Measurements from ENCODE around the gene PTPRJ.

DNA sequence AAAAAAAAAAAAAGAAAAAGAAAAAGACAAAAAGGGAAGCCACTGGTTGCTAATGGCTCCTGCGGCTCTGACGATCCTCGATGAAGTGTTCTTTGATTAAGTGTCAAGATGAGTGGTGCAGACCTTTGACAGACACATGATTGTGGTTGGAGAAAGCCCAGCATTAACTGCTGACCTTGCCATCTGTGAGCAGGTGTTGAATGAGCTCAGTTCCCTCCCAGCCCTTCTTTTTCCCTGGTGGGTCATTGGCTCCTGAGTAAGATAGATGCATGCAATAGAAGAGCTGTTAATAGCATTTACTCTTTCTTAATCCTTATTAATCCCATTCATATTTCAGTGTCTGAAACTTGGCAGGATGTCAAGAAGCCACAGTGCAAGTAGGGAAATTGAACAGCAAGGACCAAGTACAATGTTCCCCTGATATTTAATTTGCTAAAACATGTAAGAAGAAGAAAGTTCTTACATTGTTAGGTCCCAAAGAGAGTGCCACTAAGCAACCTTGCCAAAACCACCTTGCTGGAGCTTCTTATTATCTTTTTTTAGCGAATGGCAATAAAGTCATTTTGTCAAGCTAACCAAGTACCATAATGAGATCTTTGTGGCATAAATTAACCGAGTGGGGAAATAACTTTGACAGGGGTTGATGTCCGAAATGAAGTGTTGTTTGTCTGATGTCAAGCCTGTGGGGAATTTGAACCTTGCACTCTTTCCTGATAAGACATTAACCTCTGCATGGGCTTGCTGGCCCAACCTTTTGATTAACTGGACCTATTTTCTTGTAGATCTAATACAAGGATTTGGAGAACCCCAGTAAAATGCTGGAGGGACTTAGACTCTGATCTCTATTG is 113.7 kb downstream of the PTPRJ start:
- TF ChIP-seq TARDBP (IDR thresholded peaks at IDR 0.05): no peak
- TF ChIP-seq ZNF384 (IDR thresholded peaks at IDR 0.05): no peak
- TF ChIP-seq FOXM1 (IDR thresholded peaks at IDR 0.05; ENCODE audit: borderline replicate concordance): no peak
- TF ChIP-seq FOXK2 (IDR thresholded peaks at IDR 0.05): no peak
- TF ChIP-seq, protein P1, sequence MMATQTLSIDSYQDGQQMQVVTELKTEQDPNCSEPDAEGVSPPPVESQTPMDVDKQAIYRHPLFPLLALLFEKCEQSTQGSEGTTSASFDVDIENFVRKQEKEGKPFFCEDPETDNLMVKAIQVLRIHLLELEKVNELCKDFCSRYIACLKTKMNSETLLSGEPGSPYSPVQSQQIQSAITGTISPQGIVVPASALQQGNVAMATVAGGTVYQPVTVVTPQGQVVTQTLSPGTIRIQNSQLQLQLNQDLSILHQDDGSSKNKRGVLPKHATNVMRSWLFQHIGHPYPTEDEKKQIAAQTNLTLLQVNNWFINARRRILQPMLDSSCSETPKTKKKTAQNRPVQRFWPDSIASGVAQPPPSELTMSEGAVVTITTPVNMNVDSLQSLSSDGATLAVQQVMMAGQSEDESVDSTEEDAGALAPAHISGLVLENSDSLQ (IDR thresholded peaks at IDR 0.05): no peak
- TF ChIP-seq LEF1 (IDR thresholded peaks at IDR 0.05; ENCODE audit: borderline replicate concordance): no peak
- no peak for TF ChIP-seq SP1 (IDR thresholded peaks at IDR 0.05)
- no peak for TF ChIP-seq BHLHE40 (IDR thresholded peaks at IDR 0.05; ENCODE audit: borderline replicate concordance)
- TF ChIP-seq L3MBTL2 (conservative IDR thresholded peaks at IDR 0.05): no peak
- no peak for TF ChIP-seq ELF4 (IDR thresholded peaks at IDR 0.05)

Measured in HEK293T (cell line).